Measurements from ENCODE around the gene LZTS2.

Gene LZTS2

GRCh38 chr10:101008823-101009423 is 9.3 kb downstream of the LZTS2 start:
- Histone ChIP-seq H3K27ac (ENCODE audit: low read length) (no peak overlapping the region), H3K4me3 (ENCODE audit: low read depth in 1 of 2, low read length in 2 of 2) (no peak overlapping the region), H3K36me3 (ENCODE audit: insufficient read depth, low read length) (peaks cover 10% of the 10 kb centered on the region; the same call in 1 of the 2 replicates), H2AFZ (ENCODE audit: low read depth, low read length) (no peak overlapping the region), H3K9me3 (ENCODE audit: insufficient read depth, low read length, severe bottlenecking) (no peaks in the 10 kb centered on the region), H3K9ac (ENCODE audit: low read depth, low read length) (no peak overlapping the region), H3K4me1 (ENCODE audit: insufficient read depth, low read length) (0 out of 2 replicates have a peak, but pooled peaks cover 2% of the 10 kb centered on the region), H3K27me3 (ENCODE audit: insufficient read depth, low read length, poor library complexity) (no peaks in the 10 kb centered on the region), H4K20me1 (ENCODE audit: insufficient read depth, low read length) (peaks cover 3% of the 10 kb centered on the region; the same call in 1 of the 2 replicates), H3K79me2 (ENCODE audit: insufficient read depth, low read length) (no peaks in the 10 kb centered on the region), H3K4me2 (ENCODE audit: insufficient read depth, low read length) (no peak overlapping the region)
- ATAC-seq (ENCODE audit: insufficient read depth, low read depth) (no peak), DNase-seq (no peak)
- no peak for TF ChIP-seq EZH2 (IDR thresholded peaks at IDR 0.05; ENCODE audit: borderline replicate concordance, low read depth, low read length, severe bottlenecking)
- no peak for TF ChIP-seq CTCF (IDR thresholded peaks at IDR 0.05; ENCODE audit: borderline replicate concordance, extremely low read depth, low read length, poor library complexity, severe bottlenecking)

GRCh38 chr10:101010329-101010728 is 10.7 kb downstream of the LZTS2 start:
- TF ChIP-seq EZH2 (IDR thresholded peaks at IDR 0.05; ENCODE audit: borderline replicate concordance, low read depth, low read length, severe bottlenecking) (no peak), CTCF (IDR thresholded peaks at IDR 0.05; ENCODE audit: borderline replicate concordance, extremely low read depth, low read length, poor library complexity, severe bottlenecking) (no peak)
- Histone ChIP-seq H2AFZ (ENCODE audit: low read depth, low read length) (no peak overlapping the region), H3K4me1 (ENCODE audit: insufficient read depth, low read length) (peaks cover 7% of the 10 kb centered on the region; the same call in 1 of the 2 replicates), H3K4me3 (ENCODE audit: low read depth in 1 of 2, low read length in 2 of 2) (no peak overlapping the region), H4K20me1 (ENCODE audit: insufficient read depth, low read length) (peaks cover 6% of the 10 kb centered on the region), H3K79me2 (ENCODE audit: insufficient read depth, low read length) (no peaks in the 10 kb centered on the region), H3K27me3 (ENCODE audit: insufficient read depth, low read length, poor library complexity) (no peaks in the 10 kb centered on the region), H3K4me2 (ENCODE audit: insufficient read depth, low read length) (no peak overlapping the region), H3K9ac (ENCODE audit: low read depth, low read length) (no peak overlapping the region), H3K27ac (ENCODE audit: low read length) (no peak overlapping the region), H3K9me3 (ENCODE audit: insufficient read depth, low read length, severe bottlenecking) (no peaks in the 10 kb centered on the region), H3K36me3 (ENCODE audit: insufficient read depth, low read length) (peaks cover 10% of the 10 kb centered on the region; the same call in 1 of the 2 replicates)
- no peak for DNase-seq
- ATAC-seq (ENCODE audit: insufficient read depth, low read depth): no peak

DNA sequence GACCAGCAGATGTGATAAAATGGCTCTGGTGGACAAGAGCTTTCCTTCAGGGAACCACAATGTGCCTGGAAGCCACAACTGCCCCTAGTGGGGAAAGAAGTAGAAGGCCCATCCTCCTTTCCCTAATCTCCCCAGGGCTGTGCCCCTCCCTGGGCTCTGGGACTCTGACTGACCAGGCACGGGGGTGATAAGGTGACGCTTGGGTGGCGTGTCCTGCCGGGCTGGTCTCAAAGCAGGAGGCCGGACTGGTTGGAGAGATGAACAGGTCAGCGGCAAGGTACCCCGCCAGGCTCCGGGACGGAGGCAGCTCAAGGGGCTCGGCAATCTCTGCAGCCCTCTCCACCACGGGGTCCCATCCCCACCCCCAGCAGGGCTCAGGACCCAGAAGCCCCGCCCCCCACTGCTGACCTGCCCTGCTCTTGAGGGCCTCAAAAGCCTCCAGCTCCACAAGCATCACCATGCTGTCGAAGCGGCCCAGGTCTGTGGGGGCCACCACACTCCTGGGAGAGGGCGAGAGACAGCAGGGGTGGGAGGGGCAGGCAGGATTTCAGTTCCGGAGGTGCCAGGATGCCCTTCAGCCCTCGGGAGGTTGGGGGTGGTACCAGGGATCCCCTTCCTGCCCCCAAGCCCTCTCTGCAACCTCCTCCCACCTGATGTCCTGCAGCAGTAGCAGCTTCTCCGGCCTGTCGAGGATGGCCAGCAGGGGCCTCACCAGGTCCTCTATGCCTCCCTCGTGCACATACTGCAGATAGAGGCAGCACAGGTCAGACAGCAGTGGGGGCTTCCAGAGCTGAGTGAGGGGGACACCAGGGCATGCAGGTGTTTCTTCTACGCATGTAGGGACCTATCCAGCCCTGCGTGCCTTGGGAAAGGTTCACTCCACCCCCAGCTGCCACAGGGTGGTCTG is 12.2 kb downstream of the LZTS2 start:
- no peak overlapping the region for H2AFZ ChIP-seq (ENCODE audit: low read depth, low read length)
- no peaks in the 10 kb centered on the region for H3K79me2 ChIP-seq (ENCODE audit: insufficient read depth, low read length)
- H3K4me2 ChIP-seq (ENCODE audit: insufficient read depth, low read length): no peak overlapping the region
- peaks cover 7% of the 10 kb centered on the region for H4K20me1 ChIP-seq (ENCODE audit: insufficient read depth, low read length)
- H3K4me1 ChIP-seq (ENCODE audit: insufficient read depth, low read length): peaks cover 7% of the 10 kb centered on the region; the same call in 1 of the 2 replicates
- H3K27me3 ChIP-seq (ENCODE audit: insufficient read depth, low read length, poor library complexity): no peaks in the 10 kb centered on the region
- H3K36me3 ChIP-seq (ENCODE audit: insufficient read depth, low read length): no peaks in the 10 kb centered on the region
- H3K27ac ChIP-seq (ENCODE audit: low read length): no peak overlapping the region
- TF ChIP-seq CTCF (IDR thresholded peaks at IDR 0.05; ENCODE audit: borderline replicate concordance, extremely low read depth, low read length, poor library complexity, severe bottlenecking): no peak
- no peak for TF ChIP-seq EZH2 (IDR thresholded peaks at IDR 0.05; ENCODE audit: borderline replicate concordance, low read depth, low read length, severe bottlenecking)
- H3K4me3 ChIP-seq (ENCODE audit: low read depth in 1 of 2, low read length in 2 of 2): no peak overlapping the region
- ATAC-seq (ENCODE audit: insufficient read depth, low read depth): no peak
- no peaks in the 10 kb centered on the region for H3K9me3 ChIP-seq (ENCODE audit: insufficient read depth, low read length, severe bottlenecking)
- no peak for DNase-seq
- H3K9ac ChIP-seq (ENCODE audit: low read depth, low read length): no peak overlapping the region
